NCI-H1092 (cell line): Measurements from ENCODE around the gene JMJD1C.
"Not testable (repeated sequence)": the region's sequence is repeated elsewhere in the genome, so short reads cannot be mapped to it uniquely, and the experiment has no call there.

Source experiments
- DNase-seq: peaks from one replicate; lab custom pipeline; 2025; lab: John Stamatoyannopoulos, UW

Gene JMJD1C

GRCh38 chr10:63260860-63261251 lies 204.9 kb downstream of the JMJD1C start:
- no peak for DNase-seq

- no peak for DNase-seq
These were observed 205.5 kb downstream of the JMJD1C start for GRCh38 chr10:63260103-63260859.

- DNase-seq, result no peak
These were observed 206.7 kb downstream of the JMJD1C start for GRCh38 chr10:63258920-63259678.

GRCh38 chr10:63257778-63258177 lies 208.0 kb downstream of the JMJD1C start:
- no peak for DNase-seq

- no peak for DNase-seq
These were observed 209.6 kb downstream of the JMJD1C start for GRCh38 chr10:63256009-63256773.

- DNase-seq, result no peak
These were observed 210.5 kb downstream of the JMJD1C start for GRCh38 chr10:63255316-63255715.

GRCh38 chr10:63253040-63253439 lies 212.7 kb downstream of the JMJD1C start:
- no peak for DNase-seq

- DNase-seq, result no peak
These were observed 213.5 kb downstream of the JMJD1C start for GRCh38 chr10:63252095-63252762.

- no peak for DNase-seq
These were observed 215.7 kb downstream of the JMJD1C start for GRCh38 chr10:63250032-63250431.

- no peak for DNase-seq
These were observed 218.0 kb downstream of the JMJD1C start for GRCh38 chr10:63247771-63248170.

- DNase-seq, result no peak
These were observed 219.4 kb downstream of the JMJD1C start for GRCh38 chr10:63246356-63246755.

- no peak for DNase-seq
These were observed 223.9 kb downstream of the JMJD1C start for GRCh38 chr10:63241841-63242281.

GRCh38 chr10:63240807-63241206 lies 225.0 kb downstream of the JMJD1C start:
- DNase-seq, result no peak

- no peak for DNase-seq
These were observed 227.3 kb downstream of the JMJD1C start for GRCh38 chr10:63238501-63238900.

GRCh38 chr10:63237396-63237795 lies 228.4 kb downstream of the JMJD1C start:
- DNase-seq, result no peak

GRCh38 chr10:63236113-63236935 lies 229.5 kb downstream of the JMJD1C start:
- DNase-seq, result no peak

GRCh38 chr10:63235136-63235535 lies 230.6 kb downstream of the JMJD1C start:
- not testable (repeated sequence) for DNase-seq

- no peak for DNase-seq
These were observed 236.6 kb downstream of the JMJD1C start for GRCh38 chr10:63229161-63229560.

- no peak for DNase-seq
These were observed 237.5 kb downstream of the JMJD1C start for GRCh38 chr10:63228237-63228636.

GRCh38 chr10:63227207-63227895 lies 238.4 kb downstream of the JMJD1C start:
- DNase-seq, result no peak

GRCh38 chr10:63224241-63224640 lies 241.5 kb downstream of the JMJD1C start:
- DNase-seq, result no peak
